B cell (primary cell): ENCODE data around the gene CMYA5.

Source experiments
- CTCF ChIP-seq: fragments of 200-600 bp; IDR thresholded peaks from one replicate; pipeline ENCODE4 v1.8.0; 2022; ENCODE audit warnings: antibody characterized with exemption, mild to moderate bottlenecking
- EZH2 ChIP-seq: IDR thresholded peaks from 2 replicates; pipeline ENCODE4 v1.6.1; 2012; ENCODE audit warnings: borderline replicate concordance, low read depth, mild to moderate bottlenecking, moderate library complexity, low read length; ENCODE audit not compliant: insufficient read depth, poor library complexity, severe bottlenecking

- no peak for TF ChIP-seq CTCF
- no peak for TF ChIP-seq EZH2
These were observed 154.9 kb downstream of the CMYA5 start for GRCh38 chr5:79844571-79844970.
